SU-DHL-6 (cell line): Measurements from ENCODE around the gene KRTAP12-3.

ENCODE experiments used
- CTCF ChIP-seq: fragments of 200-600 bp; sonication (generic); IDR thresholded peaks from one replicate; pipeline ENCODE4 v1.5.1; 2017; ENCODE audit warnings: antibody characterized with exemption, mild to moderate bottlenecking, low read length, moderate library complexity; ENCODE audit not compliant: insufficient read depth, poor library complexity, severe bottlenecking
- EZH2phosphoT487 ChIP-seq: fragments of 200-600 bp; sonication (generic), shearing (Covaris generic); conservative IDR thresholded peaks from 2 replicates; pipeline ENCODE4 v1.6.1; 2018; ENCODE audit warnings: mild to moderate bottlenecking, antibody characterized with exemption, low read length, moderate library complexity, mixed read lengths

DNA sequence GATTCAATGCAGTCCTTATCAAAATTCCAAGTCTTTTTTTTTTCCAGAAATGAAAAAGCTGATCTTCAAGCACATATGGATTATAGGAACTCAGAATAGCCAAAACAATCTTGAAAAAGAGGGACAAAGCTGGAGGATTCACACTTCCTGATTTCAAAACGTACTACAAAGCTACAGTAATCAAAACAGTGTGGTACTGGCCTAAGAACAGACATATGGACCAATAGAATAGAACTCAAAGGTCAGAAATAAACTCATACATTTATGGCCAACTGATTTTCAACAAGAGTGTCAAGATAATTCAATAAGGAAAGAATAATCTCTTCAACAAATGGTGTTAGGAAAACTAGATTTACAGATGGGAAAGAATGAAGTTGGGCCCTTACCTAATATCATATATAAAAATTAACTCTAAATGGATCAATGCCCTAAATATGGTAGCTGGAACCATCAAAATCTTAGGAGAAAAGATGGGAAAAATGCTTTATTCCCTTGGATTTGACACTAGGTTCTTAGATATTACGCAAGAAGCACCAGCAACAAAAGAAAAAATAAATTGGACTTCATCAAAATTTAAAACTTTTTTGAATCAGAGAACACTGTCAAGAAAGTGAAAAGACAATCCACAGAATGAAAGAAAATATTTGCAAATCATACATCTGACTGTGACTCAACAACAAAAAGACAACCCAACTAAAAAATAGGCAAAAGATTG, 35.2 kb downstream of the KRTAP12-3 start:
- no peak for TF ChIP-seq CTCF
- no peak for TF ChIP-seq EZH2phosphoT487
